ENCODE results near the gene TMEM97.

- TF ChIP-seq GATA3 (IDR thresholded peaks at IDR 0.05; ENCODE audit: low read depth, low read length) (no peak), GATA2 (IDR thresholded peaks at IDR 0.05; ENCODE audit: low read depth, low read length) (no peak)
These were observed 49.4 kb downstream of the TMEM97 start for GRCh38 chr17:28368306-28368831.
